HepG2 (cell line): ENCODE measurements around the gene ABHD13. TPM values are rescaled to one million over a fixed set of nuclear protein-coding genes. Genes with fewer than 3 reads are reported as not detected.

Experiments
- ATAC-seq: fragments of 200-7000 bp; cut with Tn5 transposase; 3 replicates; pipeline ENCODE4 v1.9.1; 2020; ENCODE audit warnings: mild to moderate bottlenecking, moderate library complexity
- BruUV-seq: library from RNA; stranded (reverse); fragments of 400-500 nt; replicated peaks from 2 replicates; lab custom pipeline; 2021; lab: Mats Ljungman, UMichigan
- CTCF ChIA-PET: fragments of 300-600 bp; formaldehyde crosslinking; extraction: SDS; loops from one replicate; lab custom pipeline; 2021; ENCODE audit warnings: low total read pairs, inconsistent platforms, low intra/inter-chr PET ratio; lab: Yijun Ruan, JAX
- POLR2A ChIA-PET: fragments of 350-600 bp; sonication (Branson Sonifier 250); formaldehyde crosslinking; loops from one replicate; lab custom pipeline; 2020; ENCODE audit warnings: antibody characterized with exemption, inconsistent platforms; lab: Yijun Ruan, JAX
- DNase-seq: peaks from one replicate; pipeline ENCODE4 v3.0.0-alpha.2; 2015; ENCODE audit warnings: low spot score
- FAIRE-seq: peaks from 3 replicates; lab custom pipeline; 2011; peaks lifted over from hg19 to GRCh38; lab: Jason Lieb, UNC
- H2AFZ ChIP-seq: one replicate; pipeline ENCODE4 v1.6.1; 2011; ENCODE audit warnings: low read length, inconsistent platforms
- H3K27ac ChIP-seq: fragments of 300-600 bp; 3 replicates; pipeline ENCODE4 v1.8.0; 2011; ENCODE audit warnings: mixed run types, mild to moderate bottlenecking, mixed read lengths, low read length, inconsistent platforms; ENCODE audit not compliant: insufficient read depth; ENCODE audit errors: extremely low read length
- H3K27me3 ChIP-seq, 2 experiments: fragments of 200-600 bp in 1 of 2; 2 replicates in 1 of 2; 3 replicates in 1 of 2; pipeline versions ENCODE4 v1.6.0 to v1.8.0; 2011; ENCODE audit warnings: low read length in 2 of 2, mild to moderate bottlenecking in 2 of 2, moderate library complexity in 2 of 2, inconsistent platforms in 1 of 2; ENCODE audit not compliant: insufficient read depth in 2 of 2, control insufficient read depth in 1 of 2
- H3K36me3 ChIP-seq, 2 experiments: fragments of 200-600 bp in 1 of 2; replicated peaks in 1 of 2; 2 replicates in 1 of 2; 3 replicates in 1 of 2; pipeline versions ENCODE4 v1.5.1 to v1.8.0; 2011; ENCODE audit warnings: low read length in 2 of 2, inconsistent platforms in 1 of 2; ENCODE audit not compliant: insufficient read depth in 2 of 2, control insufficient read depth in 1 of 2
- H3K4me1 ChIP-seq: 2 replicates; pipeline ENCODE4 v1.5.1; 2012; ENCODE audit warnings: low read length, inconsistent platforms; ENCODE audit not compliant: insufficient read depth
- H3K4me2 ChIP-seq: 2 replicates; pipeline ENCODE4 v1.6.0; 2011; ENCODE audit warnings: low read depth, low read length, inconsistent platforms
- H3K4me3 ChIP-seq, 3 experiments: fragments of 200-600 bp in 1 of 3; sonication (generic), shearing (Covaris generic) in 1 of 3; replicated peaks in 1 of 3; 2 replicates each; pipeline ENCODE4 v1.5.1; 2011 to 2016; ENCODE audit warnings: low read length in 3 of 3, inconsistent platforms in 2 of 3, low read depth in 2 of 3, mild to moderate bottlenecking in 2 of 3, control low read depth in 1 of 3, mixed read lengths in 1 of 3; ENCODE audit not compliant: insufficient read depth in 1 of 3
- H3K79me2 ChIP-seq: one replicate; pipeline ENCODE4 v1.6.1; 2011; ENCODE audit warnings: low read length, inconsistent platforms; ENCODE audit not compliant: insufficient read depth
- H3K9ac ChIP-seq: 2 replicates; pipeline ENCODE4 v1.6.0; 2011; ENCODE audit warnings: mild to moderate bottlenecking, low read depth, low read length, inconsistent platforms; ENCODE audit not compliant: insufficient read depth
- H3K9me3 ChIP-seq: 2 replicates; pipeline ENCODE4 v1.5.1; 2012; ENCODE audit warnings: mild to moderate bottlenecking, low read length
- H4K20me1 ChIP-seq: 2 replicates; pipeline ENCODE4 v1.6.0; 2011; ENCODE audit warnings: inconsistent platforms, mild to moderate bottlenecking, low read length, moderate library complexity; ENCODE audit not compliant: insufficient read depth
- CEBPZ ChIP-seq: IDR thresholded peaks from 2 replicates; pipeline ENCODE4 v1.6.1; 2012; ENCODE audit warnings: low read length, improper control_type of control experiment
- FOSL2 ChIP-seq: sonication (generic); formaldehyde crosslinking; IDR thresholded peaks from 2 replicates; pipeline ENCODE4 v1.4.0; 2020; ENCODE audit warnings: missing genetic modification reagents
- MEIS2 ChIP-seq: sonication (generic); formaldehyde crosslinking; IDR thresholded peaks from 2 replicates; pipeline ENCODE4 v1.9.0; 2021; ENCODE audit warnings: mild to moderate bottlenecking, missing genetic modification reagents
- NFE2L2 ChIP-seq: fragments of 150-350 bp; IDR thresholded peaks from 2 replicates; pipeline ENCODE4 v1.6.1; 2014; ENCODE audit warnings: low read length
- PRDM10 ChIP-seq: sonication (generic); formaldehyde crosslinking; IDR thresholded peaks from 2 replicates; pipeline ENCODE4 v1.4.0; 2020; ENCODE audit warnings: low read depth, missing genetic modification reagents
- RAD21 ChIP-seq: fragments of 450-650 bp; formaldehyde crosslinking; IDR thresholded peaks from 2 replicates; pipeline ENCODE4 v1.5.0; 2020; ENCODE audit warnings: mild to moderate bottlenecking
- SMARCC2 ChIP-seq: fragments of 450-650 bp; IDR thresholded peaks from 2 replicates; pipeline ENCODE4 v1.6.1; 2017; ENCODE audit warnings: antibody characterized with exemption, mild to moderate bottlenecking
- TAF15 ChIP-seq: fragments of 200-400 bp; formaldehyde crosslinking; IDR thresholded peaks from one replicate; pipeline ENCODE4 v1.6.1; 2018; ENCODE audit warnings: mild to moderate bottlenecking, low read depth, low read length; ENCODE audit not compliant: poor library complexity, severe bottlenecking
- U2AF1 ChIP-seq: fragments of 200-400 bp; formaldehyde crosslinking; optimal IDR thresholded peaks from 2 replicates; pipeline ENCODE3; 2017; ENCODE audit warnings: mild to moderate bottlenecking, low read depth, low read length
- ZBTB39 ChIP-seq: sonication (generic); formaldehyde crosslinking; IDR thresholded peaks from 2 replicates; pipeline ENCODE4 v1.5.0; 2020; ENCODE audit warnings: missing genetic modification reagents
- ZNF292 ChIP-seq: sonication (generic); formaldehyde crosslinking; IDR thresholded peaks from 2 replicates; pipeline ENCODE4 v1.8.1; 2022; ENCODE audit warnings: mild to moderate bottlenecking, low read depth, missing genetic modification reagents, borderline replicate concordance
- ZNF343 ChIP-seq: sonication (generic); formaldehyde crosslinking; IDR thresholded peaks from 2 replicates; pipeline ENCODE4 v1.4.0; 2020; ENCODE audit warnings: mild to moderate bottlenecking, missing genetic modification reagents
- ZNF484 ChIP-seq: sonication (generic); formaldehyde crosslinking; IDR thresholded peaks from 2 replicates; pipeline ENCODE4 v1.5.1; 2020; ENCODE audit warnings: mild to moderate bottlenecking, low read depth, missing genetic modification reagents, borderline replicate concordance
- ZNF577 ChIP-seq: sonication (generic); formaldehyde crosslinking; IDR thresholded peaks from 2 replicates; pipeline ENCODE4 v1.4.0; 2020; ENCODE audit warnings: mild to moderate bottlenecking, low read depth, missing genetic modification reagents, borderline replicate concordance
- ZNF720 ChIP-seq: sonication (generic); formaldehyde crosslinking; IDR thresholded peaks from 2 replicates; pipeline ENCODE4 v1.4.0; 2020; ENCODE audit warnings: missing genetic modification reagents
- ZNF761 ChIP-seq: sonication (generic); formaldehyde crosslinking; conservative IDR thresholded peaks from 2 replicates; pipeline ENCODE4 v1.4.0; 2020; ENCODE audit warnings: mild to moderate bottlenecking, missing genetic modification reagents
- WGBS: methylation state at CpG from one replicate; pipeline ENCODE4 v1.1.6; 2017; ENCODE audit warnings: low lambda C conversion rate; 5-methylcytosine and 5-hydroxymethylcytosine counted together
- in situ Hi-C: cut with HindIII; loops from 2 replicates; pipeline ENCODE4 v1.10.0; 2017; ENCODE audit warnings: low pct_unique_long_range_greater_than_20kb; ENCODE audit not compliant: extremely low pct_ligation_motif_present
- intact Hi-C: fragments of 100-400 bp; cut with micrococcal nuclease; formaldehyde crosslinking; loops from one replicate; pipeline ENCODE4 v1.10.0; 2022; ENCODE audit not compliant: unreplicated experiment
- polyA plus RNA-seq, 8 experiments: library from polyadenylated mRNA; depleted of rRNA in 3 of 8; stranded (reverse) in 7 of 8; unstranded in 1 of 8; fragments of >200 nt; fragmentation: Illumina TruSeq in 4 of 8; extraction: Trizol in 4 of 8; gene quantifications; 2 replicates each; pipeline versions ENCODE4 v1.2.1 to v1.2.3, GENCODE V29; 2011 to 2016; ENCODE audit warnings: low read depth in 4 of 8, missing spikeins in 1 of 8, mixed read lengths in 1 of 8; ENCODE audit not compliant: insufficient read depth in 1 of 8
- total RNA-seq, 5 experiments: library from RNA; depleted of rRNA; stranded (reverse); fragments of >200 nt; fragmentation: Illumina TruSeq; extraction: Trizol; gene quantifications; 2 replicates each; pipeline ENCODE4 v1.2.3, GENCODE V29; 2016; ENCODE audit warnings: low read depth in 1 of 5

ABHD13 gene
- total and polyA plus RNA-seq, 2 of the 13 experiments (the other 11 are each of a cell fraction or from before 2014, with no cell fraction given): 4.3 to 6.2 TPM

- no peak for TF ChIP-seq ZNF343 (CRISPR knock-in tag)
- TF ChIP-seq TAF15: no peak
- no peak for TF ChIP-seq U2AF1
- no peak for TF ChIP-seq ZNF292
- no peak for TF ChIP-seq ZBTB39
- no peak for TF ChIP-seq FOSL2 (CRISPR knock-in tag)
- no peak for TF ChIP-seq ZNF720
- no peak for TF ChIP-seq CEBPZ
- no peak for TF ChIP-seq MEIS2 (CRISPR knock-in tag)
- TF ChIP-seq RAD21 (CRISPR knock-in tag): no peak
- no peak for TF ChIP-seq ZNF484
- no peak for TF ChIP-seq PRDM10
- no peak for TF ChIP-seq SMARCC2
- no peak for TF ChIP-seq NFE2L2
- TF ChIP-seq ZNF577 (CRISPR knock-in tag): no peak
- no peak for TF ChIP-seq ZNF761 (CRISPR knock-in tag)
- Histone ChIP-seq H3K9me3 (no peaks in the 10 kb centered on the region), H2AFZ (no peak overlapping the region), H3K4me2 (no peak overlapping the region), H4K20me1 (no peaks in the 10 kb centered on the region), H3K27me3 (no peaks in the 10 kb centered on the region), H3K4me3 (no peak overlapping the region), H3K79me2 (no peaks in the 10 kb centered on the region), H3K36me3 (no peaks in the 10 kb centered on the region), H3K9ac (no peak overlapping the region), H3K4me1 (no peaks in the 10 kb centered on the region), H3K27ac (no peak overlapping the region)
- FAIRE-seq (no peak), DNase-seq (no peak), ATAC-seq (no peak)
- POLR2A ChIA-PET: no interaction called here
- 60% methylated on average over 9 of the region's 9 CpGs for WGBS
- CTCF ChIA-PET: no interaction called here
- no TSS peak for BruUV-seq
- intact Hi-C loops (no loop called here), in situ Hi-C loops (no loop called here)
Observed at GRCh38 chr13:108263621-108264355, 45.6 kb downstream of the ABHD13 start.
